ENCODE data around the gene CST6.

- TF ChIP-seq POLR2A (IDR thresholded peaks at IDR 0.05; ENCODE audit: low read depth, low read length) (no peak), SMC3 (IDR thresholded peaks at IDR 0.05; ENCODE audit: low read depth, low read length) (no peak), CTCF (conservative IDR thresholded peaks at IDR 0.05; ENCODE audit: low read depth, low read length) (no peak), CHD1 (IDR thresholded peaks at IDR 0.05; ENCODE audit: low read depth, low read length) (no peak), RAD21 (IDR thresholded peaks at IDR 0.05; ENCODE audit: low read length) (no peak), BHLHE40 (IDR thresholded peaks at IDR 0.05; ENCODE audit: low read depth, low read length) (no peak), MAFK (IDR thresholded peaks at IDR 0.05; ENCODE audit: low read depth, low read length) (no peak), ELK1 (IDR thresholded peaks at IDR 0.05; ENCODE audit: borderline replicate concordance, low read depth, low read length) (no peak), CEBPB (IDR thresholded peaks at IDR 0.05; ENCODE audit: low read depth, low read length) (no peak), FOS (IDR thresholded peaks at IDR 0.05; ENCODE audit: low read depth, low read length) (no peak)
Observed at GRCh38 chr11:66032957-66033735, 21.3 kb downstream of the CST6 start.

All from IMR-90 (cell line).